PFSK-1 (cell line): ENCODE measurements around the gene DAB1.

Experiments used
- FOXP2 ChIP-seq: optimal IDR thresholded peaks from 2 replicates; pipeline ENCODE3; 2011; ENCODE audit warnings: borderline replicate concordance, control low read depth, inconsistent platforms; ENCODE audit not compliant: insufficient read depth; ENCODE audit errors: extremely low read length, extremely low read depth
- POLR2AphosphoS5 ChIP-seq: IDR thresholded peaks from 2 replicates; pipeline ENCODE4 v1.6.1; 2012; ENCODE audit warnings: low read depth, mild to moderate bottlenecking, control low read depth, low read length, moderate library complexity
- SIN3A ChIP-seq: IDR thresholded peaks from 2 replicates; pipeline ENCODE4 v1.6.1; 2012; ENCODE audit warnings: mild to moderate bottlenecking, low read length, moderate library complexity, borderline replicate concordance; ENCODE audit not compliant: insufficient read depth
- TAF1 ChIP-seq: IDR thresholded peaks from 2 replicates; pipeline ENCODE4 v1.6.1; 2012; ENCODE audit warnings: low read length, control low read depth, borderline replicate concordance; ENCODE audit not compliant: insufficient read depth
- TF ChIP-seq, protein P1 (sequence below), 2 experiments: IDR thresholded peaks; 2 replicates each; pipeline versions ENCODE4 v1.6.1 to v1.8.0; 2011 to 2012; ENCODE audit warnings: low read depth in 2 of 2, low read length in 2 of 2, control low read depth in 1 of 2, inconsistent platforms in 1 of 2, mild to moderate bottlenecking in 1 of 2, moderate library complexity in 1 of 2; ENCODE audit not compliant: insufficient read depth in 1 of 2

DNA sequence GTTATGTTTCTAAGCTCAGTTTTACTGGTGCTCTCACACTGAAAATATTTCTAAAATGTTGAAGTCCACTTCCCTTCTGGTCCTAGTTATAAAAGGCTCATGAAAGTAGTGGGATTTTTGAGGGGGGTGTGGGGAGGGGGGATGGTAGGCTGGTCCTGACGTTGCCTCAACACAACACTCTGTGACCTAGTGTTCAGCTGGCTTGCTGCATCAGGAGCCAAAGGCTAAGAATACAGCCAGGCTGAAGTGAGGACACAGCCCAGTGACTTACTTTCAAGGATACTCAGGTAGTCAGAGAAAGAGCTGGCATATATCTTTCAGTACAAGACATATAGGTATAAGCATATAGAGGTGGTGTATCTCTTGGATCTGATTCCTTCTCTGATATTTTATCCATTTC lies 306.1 kb downstream of the DAB1 start:
- TF ChIP-seq POLR2AphosphoS5 (no peak), TAF1 (no peak), FOXP2 (no peak), SIN3A (no peak)
- TF ChIP-seq, protein P1, sequence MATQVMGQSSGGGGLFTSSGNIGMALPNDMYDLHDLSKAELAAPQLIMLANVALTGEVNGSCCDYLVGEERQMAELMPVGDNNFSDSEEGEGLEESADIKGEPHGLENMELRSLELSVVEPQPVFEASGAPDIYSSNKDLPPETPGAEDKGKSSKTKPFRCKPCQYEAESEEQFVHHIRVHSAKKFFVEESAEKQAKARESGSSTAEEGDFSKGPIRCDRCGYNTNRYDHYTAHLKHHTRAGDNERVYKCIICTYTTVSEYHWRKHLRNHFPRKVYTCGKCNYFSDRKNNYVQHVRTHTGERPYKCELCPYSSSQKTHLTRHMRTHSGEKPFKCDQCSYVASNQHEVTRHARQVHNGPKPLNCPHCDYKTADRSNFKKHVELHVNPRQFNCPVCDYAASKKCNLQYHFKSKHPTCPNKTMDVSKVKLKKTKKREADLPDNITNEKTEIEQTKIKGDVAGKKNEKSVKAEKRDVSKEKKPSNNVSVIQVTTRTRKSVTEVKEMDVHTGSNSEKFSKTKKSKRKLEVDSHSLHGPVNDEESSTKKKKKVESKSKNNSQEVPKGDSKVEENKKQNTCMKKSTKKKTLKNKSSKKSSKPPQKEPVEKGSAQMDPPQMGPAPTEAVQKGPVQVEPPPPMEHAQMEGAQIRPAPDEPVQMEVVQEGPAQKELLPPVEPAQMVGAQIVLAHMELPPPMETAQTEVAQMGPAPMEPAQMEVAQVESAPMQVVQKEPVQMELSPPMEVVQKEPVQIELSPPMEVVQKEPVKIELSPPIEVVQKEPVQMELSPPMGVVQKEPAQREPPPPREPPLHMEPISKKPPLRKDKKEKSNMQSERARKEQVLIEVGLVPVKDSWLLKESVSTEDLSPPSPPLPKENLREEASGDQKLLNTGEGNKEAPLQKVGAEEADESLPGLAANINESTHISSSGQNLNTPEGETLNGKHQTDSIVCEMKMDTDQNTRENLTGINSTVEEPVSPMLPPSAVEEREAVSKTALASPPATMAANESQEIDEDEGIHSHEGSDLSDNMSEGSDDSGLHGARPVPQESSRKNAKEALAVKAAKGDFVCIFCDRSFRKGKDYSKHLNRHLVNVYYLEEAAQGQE (IDR thresholded peaks at IDR 0.05; ENCODE audit: insufficient read depth in 1 of 2, low read depth in 2 of 2, low read length in 2 of 2), result no peak
